HG02571 (cell line): Measurements from ENCODE around the gene RHBDD3.

Experiments used
- ATAC-seq: cut with Tn5 transposase; IDR thresholded peaks from one replicate; pipeline ENCODE4 v1.9.1; 2021; ENCODE audit warnings: mild to moderate bottlenecking, moderate library complexity; ENCODE audit not compliant: unreplicated experiment

Gene RHBDD3

DNA sequence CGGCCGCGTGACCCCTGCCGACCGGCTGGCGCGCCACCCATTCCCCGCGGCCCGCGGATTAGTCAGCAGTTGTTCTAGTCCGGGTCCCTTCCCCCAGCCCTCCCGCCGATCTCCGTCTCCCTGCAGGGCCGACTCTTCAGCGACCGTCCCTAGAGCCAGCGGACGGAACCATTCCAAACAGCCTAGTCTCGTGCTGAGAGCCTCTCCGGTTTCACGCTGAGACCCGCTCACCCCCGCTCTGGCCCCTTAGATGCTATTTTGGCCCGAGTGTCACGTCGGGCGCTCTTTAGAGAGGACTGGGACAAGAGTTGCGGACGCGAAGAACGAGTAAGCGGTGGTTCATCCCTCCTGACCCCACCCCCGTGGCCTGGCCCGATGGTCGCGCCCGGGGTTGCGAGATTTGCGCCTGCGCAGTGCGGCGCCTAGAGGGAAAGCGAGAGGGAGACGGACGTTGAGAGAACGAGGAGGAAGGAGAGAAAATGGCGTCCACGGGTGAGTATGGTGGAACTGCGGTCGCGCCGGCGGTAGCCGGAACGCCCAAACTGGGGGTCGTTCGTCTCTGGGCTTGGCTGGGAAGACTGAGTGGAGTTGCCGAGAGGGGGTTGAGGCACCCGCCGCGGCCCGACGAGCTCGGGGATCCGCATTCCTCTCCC lies at the start of gene RHBDD3, which contains the start of gene EWSR1:
Gene RHBDD3 (minus strand): TSS at position 124 of the 653 bp plus-strand sequence. CDS start 2,355 bp downstream, outside the sequence.
Gene EWSR1 (plus strand): TSS at position 411 of the 653 bp plus-strand sequence. CDS start 69 bp downstream, at position 480.
- ATAC-seq, result peak; percentile 73

DNA sequence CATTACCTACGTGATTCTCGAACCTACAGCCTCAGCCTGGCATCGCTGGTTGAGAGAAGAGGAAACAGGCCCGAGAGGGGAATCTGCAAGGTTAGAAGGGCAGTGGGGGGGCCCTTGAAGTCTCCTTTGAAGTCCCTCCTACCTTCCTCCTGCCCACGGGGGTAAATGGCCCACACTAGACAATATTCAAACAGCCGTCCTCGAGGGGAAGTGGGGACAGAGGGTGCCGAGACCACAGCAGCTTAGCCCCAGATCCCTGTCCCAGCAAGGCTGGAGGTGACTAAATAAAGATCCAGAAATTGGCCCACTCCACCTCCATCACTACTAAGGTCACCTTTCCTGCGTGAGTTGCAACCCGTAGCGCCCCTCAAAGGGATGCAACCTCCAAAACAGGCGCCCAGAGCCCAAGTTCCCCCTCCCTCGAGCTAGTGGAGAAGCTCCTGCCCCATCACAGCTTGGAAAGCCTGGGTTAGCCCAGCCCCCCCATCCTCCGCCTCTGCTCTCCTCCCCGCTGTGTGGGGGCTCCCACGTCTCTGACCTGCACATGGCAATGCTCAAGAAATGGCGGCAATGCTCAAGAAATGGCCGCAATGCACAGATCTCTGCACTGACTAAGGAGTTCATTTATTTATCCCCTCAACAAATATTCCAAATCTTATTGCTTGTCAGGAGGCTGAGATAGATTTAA lies 48.5 kb upstream of the RHBDD3 start:
- no peak for ATAC-seq

DNA sequence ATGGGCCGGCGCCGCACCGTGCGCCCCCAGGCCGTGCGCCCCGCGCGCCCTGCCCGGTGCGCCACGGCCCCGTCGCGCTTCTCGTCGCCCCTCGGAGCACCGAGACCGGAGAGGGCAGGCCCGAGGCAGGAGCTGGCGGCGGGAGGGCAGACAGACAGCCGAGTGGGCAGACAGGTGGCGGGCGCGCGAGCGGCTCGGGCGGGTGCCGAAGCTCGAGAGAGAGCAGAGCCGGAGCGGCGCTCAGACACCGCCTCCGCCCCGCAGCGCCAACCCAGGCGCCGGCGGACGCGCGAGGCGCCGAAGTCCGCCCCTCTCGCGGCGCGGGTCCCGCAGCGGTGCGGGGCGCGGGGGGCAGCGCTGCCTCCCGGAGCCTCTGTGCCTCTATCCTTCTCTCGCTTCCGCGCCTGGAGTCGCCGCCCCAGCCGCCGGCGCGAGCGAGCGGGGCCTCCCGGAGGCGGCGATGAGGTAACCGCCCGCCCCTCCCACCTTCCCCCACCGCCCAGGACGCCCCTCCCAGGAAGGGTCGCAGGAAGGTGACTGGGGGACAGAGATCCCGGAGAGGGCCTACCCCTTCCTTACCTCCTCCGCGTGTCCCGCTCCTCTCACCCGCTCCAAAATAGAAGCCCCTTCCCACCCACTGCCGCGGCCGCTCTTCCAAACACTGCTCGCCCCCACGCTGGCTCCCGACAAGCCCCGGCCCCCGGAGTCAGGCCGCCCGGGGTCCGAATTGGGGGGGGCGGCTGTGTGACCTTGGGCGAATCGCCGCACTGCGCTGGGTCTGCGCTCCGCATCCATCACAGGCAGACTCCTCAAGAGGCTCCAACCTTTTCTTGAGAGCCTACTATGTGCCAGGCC lies 47.7 kb upstream of the RHBDD3 start, which contains the start of gene RASL10A:
Gene RASL10A (minus strand): TSS at position 412 of the 855 bp plus-strand sequence. CDS start 451 bp downstream, outside the sequence.
- no peak for ATAC-seq

DNA sequence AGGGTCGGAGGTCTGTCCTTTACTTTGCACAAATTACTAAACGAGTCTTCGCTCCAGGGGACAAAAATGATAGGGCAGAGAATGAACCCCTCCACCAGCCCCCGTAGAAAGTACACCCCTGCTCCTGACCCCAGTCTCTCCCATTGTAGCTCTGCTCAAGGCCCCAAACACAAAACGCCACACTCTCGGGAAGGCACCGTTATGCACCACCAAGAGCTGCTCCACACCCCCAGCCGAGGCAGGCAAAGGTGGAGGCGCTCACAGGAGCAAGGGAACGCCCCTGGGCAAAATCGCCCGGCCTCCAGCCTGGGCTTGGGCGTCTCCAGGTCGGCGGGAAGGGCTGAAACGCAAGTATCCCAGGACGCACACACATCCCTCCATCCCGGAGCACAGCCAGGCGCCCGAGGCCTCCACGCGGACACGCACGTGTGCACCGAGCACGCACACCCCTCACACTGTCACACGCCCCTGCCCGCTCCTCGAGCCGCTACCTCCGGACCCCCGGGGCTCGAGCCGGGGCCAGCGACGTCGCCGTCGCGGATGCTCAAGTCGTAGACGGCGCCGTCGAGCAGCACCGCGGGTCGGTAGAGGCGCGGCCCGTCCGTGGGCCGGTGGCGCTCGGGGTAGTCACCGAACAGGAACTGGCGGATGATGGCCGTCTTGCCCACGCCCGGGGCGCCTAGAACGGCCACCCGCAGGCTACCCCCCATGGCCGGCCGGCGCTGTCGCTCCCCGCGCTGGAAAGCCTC lies 46.9 kb upstream of the RHBDD3 start:
- ATAC-seq, result no peak

DNA sequence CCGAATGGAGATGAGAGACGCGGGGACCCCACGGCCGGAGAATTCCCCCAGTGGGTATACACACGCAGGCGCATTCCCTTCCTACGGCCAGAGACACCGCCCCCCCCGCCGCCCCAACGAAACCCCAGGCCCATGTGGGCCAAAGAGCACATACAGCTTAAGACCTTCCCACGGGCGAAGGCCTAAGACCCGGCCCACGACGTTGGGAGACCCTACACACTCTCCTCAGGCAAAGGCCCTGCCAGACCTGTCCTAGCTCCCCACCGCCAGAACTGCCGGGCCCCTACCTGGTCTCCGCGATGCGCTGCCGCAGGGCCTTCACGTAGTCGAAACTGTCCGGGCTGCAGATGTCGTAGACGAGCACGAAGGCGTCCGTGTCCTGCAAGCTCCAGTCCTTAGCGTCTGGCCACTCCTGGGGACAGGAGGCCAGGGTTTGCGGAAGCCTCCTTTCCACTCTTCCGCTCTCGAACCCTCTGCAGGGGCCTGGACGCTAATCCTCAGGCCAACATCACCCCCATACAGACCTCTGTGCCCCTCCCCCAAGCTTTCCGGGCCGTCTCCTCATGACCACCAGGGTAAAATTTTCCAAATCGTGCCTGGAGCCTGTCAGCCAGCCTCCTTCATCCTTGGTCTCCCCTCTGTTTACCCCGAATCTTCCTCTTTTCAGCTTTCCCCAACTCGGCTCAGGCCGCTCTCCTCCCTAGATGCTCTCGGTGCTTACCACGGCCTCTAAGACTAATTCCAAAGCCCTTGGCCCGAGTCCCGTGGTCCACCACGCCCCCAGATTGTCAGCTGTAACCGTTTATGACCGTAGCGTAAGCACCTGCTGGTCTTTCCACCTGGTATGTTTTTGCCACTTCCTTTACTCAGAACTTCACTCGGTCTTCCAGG lies 46.0 kb upstream of the RHBDD3 start:
- no peak for ATAC-seq

DNA sequence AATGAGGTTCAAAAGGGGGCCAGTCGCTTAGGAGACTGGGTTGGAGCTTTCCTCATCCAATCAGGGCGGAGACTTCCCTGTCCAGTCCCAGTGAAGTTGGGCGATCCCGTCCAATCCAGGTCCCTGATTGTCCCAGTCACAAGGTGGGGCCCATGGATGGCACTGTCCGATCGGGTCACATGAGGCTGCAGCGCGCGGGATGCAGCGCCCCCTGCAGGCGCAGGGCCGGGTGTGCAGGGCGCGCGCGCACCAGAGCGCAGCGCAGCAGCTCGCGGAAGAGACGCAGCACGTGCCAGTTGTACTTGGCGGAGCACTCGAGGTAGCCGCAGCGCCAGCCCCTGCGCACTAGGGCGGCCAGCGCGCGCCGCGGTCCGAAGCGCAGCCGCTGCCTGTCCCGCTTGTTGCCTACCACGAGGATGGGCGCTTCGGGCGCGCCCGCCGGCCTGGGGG lies 45.4 kb upstream of the RHBDD3 start:
- ATAC-seq, result no peak

DNA sequence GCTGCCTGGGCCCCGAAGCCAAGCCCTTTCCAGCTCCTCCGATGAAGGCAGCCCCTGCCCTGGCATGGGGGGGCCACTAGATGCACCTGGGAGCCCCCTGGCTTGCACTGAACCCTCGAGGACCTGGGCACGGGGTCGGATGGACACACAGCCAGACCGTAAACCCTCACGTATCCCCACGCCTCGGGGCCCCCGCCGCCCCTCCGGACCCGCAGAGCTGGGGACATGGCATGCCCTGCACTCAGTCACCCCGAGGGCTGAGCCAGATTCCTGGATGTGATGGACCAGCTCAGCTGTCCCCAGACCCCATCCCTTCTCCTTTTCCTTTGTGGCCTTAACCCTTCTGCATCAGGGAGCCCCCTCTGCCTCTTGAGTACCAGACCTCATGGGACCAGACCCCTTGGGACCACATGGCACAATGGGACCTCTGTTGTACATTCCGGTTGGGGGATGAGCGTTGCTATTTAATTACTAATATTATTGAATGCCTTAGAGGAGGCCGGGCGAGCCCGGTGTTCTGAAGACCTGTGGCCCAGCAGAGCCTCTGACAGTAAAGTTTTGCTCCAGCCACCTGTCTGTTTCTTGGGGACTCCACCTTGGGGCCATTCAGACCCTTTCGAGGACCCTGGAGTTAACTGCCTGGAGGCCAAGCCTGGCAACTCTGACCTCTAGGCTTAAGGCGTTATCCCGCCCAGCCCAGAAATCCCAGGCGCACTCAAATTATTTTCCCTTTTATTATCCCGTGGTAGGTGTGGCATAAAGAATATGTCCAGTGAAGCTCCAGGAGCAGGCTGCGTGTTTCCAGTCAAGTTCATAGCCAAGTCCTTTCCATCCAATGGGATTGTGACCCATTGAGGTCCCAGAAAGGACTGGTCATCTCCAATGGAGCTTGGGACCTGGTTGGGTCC lies 44.7 kb upstream of the RHBDD3 start:
- no peak for ATAC-seq

DNA sequence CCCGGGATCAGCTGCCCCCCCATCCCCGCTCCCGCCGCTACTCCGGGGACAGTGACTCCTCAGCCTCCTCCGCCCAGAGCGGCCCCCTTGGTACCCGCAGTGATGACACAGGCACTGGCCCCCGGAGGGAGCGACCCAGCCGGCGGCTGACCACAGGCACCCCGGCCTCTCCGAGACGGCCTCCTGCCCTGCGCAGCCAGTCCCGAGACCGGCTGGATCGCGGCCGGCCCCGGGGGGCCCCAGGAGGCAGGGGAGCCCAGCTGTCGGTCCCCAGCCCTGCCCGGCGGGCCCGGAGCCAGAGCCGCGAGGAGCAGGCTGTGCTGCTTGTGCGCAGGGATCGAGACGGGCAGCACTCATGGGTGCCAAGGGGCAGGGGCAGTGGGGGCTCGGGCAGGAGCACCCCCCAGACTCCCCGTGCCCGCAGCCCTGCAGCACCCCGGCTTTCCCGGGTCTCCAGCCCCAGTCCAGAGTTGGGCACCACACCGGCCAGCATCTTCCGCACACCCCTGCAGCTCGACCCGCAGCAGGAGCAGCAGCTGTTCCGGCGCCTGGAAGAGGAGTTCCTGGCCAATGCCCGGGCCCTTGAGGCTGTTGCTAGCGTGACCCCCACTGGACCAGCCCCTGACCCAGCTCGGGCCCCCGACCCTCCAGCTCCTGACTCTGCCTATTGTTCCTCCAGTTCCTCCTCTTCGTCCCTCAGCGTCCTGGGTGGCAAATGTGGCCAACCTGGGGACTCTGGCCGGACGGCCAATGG lies 43.9 kb upstream of the RHBDD3 start:
- no peak for ATAC-seq

DNA sequence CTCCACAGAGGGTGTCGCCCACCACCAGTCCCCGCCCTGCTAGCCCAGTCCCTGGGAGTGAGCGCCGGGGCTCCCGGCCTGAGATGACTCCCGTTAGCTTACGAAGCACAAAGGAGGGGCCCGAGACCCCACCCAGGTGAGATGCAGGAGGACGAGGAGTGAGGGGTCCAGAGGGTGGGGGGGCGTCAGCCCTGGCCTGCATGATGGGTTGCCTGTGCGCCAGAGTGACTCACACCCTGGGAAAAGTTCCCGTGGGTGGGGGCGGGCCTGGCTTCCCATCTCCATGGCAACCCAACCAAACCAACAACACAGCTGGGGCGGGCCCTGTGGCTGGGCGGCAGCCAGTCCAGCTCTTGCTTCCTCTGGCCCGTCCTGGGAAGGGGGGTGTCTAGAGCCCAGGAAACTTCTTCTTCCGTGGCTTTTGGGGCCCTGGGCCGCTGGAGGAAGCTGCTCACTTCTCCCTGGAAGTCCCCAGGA lies 43.1 kb upstream of the RHBDD3 start:
- ATAC-seq, result no peak

DNA sequence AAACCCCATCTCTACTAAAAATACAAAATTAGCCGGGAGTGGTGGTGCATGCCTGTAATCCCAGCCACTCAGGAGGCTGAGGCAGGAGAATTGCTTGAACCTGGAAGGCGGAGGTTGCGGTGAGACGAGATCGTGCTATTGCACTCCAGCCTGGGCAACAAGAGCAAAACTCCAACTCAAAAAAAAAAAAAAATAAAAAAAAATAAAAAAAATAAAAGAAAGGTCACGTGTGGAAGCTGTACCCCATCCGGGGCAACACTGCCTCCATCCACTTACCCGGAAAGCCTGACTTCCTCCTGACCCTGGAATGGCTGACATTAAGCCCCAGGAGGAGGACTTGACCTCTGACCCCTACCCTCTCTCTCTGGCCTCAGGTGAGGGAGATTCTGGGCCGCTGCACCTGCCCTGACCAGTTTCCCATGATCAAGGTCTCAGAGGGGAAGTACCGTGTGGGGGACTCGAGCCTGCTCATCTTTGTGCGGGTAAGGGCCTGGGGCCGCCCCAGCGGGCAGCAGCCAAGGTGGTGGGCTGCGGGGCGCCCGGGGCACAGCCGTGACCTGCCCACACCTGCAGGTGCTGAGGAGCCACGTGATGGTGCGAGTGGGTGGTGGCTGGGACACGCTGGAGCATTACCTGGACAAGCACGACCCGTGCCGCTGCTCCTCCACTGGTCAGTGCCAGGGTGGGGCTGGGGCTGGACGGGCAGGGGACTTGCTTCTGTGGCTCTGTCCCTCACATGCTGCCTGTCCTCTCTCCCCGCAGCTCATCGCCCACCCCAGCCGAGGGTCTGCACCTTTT lies 42.5 kb upstream of the RHBDD3 start:
- no peak for ATAC-seq

DNA sequence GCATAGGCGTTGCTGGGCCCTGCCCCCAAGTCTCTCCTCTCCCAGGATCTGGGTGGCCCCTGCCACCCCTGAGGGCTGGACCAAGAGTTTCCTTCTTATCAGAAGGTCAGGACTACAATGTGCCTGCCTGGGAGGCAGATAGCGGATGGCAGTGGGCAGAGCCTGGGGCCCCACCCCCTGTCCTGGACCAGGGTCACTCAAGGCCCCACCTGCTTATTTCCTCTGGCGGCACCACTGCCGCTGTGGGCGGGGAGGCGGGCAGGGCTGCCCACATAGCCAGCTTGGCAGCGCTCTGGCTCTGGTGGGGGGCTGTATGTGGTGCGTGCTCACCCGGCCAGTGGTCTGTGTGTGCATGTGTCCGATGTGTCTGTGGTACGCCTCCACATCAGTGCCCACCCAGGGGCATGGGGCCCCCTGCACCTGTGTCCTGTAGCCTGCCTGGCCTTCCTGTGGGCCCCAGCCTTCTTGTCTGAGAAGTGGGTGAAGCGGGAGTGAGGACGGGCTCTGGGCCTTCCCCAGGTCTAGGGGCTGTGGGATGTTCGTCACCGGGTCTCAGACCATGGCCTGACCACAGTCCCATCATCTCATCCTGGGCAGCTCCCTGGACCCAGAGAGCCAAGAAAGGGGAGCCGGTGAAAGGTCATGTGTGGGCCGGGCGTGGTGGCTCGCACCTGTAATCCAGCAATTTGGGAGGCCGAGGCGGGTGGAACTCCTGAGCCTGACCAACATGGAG lies 41.7 kb upstream of the RHBDD3 start:
- no peak for ATAC-seq

DNA sequence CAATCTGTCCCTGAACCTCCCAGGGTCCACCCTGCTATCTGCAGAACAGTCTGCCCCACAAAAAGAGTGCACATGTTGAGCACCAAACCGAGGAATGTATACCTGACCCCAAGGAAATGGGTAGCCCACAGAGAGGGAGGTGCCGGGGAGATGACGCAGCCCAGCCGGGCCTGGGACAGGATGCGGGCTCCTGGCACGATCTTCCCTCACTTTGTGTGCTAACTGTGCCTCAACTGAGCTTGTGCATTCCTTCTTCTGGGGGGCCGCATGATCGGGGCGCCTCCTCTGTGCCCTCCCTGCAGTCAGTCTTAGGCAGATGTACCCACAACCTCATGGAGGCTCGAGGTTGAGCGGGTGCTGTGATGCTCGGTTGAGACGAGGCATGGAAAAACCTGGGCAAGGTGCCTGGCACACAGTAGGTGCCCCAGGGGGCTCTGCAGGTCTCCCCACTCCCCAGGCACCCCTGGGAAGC lies 41.0 kb upstream of the RHBDD3 start:
- ATAC-seq, result no peak

DNA sequence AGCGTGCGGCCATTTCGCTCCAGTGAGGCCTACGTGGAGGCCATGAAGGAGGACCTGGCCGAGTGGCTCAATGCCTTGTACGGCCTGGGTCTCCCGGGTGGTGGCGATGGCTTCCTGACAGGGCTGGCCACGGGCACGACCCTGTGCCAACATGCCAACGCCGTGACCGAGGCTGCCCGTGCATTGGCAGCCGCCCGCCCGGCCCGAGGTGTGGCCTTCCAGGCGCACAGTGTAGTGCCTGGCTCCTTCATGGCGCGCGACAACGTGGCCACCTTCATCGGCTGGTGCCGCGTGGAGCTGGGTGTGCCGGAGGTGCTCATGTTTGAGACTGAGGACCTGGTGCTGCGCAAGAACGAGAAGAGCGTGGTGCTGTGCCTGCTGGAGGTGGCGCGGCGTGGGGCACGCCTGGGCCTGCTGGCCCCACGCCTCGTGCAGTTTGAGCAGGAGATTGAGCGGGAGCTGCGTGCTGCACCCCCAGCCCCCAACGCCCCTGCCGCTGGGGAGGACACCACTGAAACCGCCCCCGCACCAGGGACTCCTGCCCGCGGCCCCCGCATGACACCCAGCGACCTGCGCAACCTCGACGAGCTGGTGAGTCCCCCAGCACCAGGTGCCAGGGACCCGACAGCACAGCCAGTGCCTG lies 40.5 kb upstream of the RHBDD3 start:
- no peak for ATAC-seq

DNA sequence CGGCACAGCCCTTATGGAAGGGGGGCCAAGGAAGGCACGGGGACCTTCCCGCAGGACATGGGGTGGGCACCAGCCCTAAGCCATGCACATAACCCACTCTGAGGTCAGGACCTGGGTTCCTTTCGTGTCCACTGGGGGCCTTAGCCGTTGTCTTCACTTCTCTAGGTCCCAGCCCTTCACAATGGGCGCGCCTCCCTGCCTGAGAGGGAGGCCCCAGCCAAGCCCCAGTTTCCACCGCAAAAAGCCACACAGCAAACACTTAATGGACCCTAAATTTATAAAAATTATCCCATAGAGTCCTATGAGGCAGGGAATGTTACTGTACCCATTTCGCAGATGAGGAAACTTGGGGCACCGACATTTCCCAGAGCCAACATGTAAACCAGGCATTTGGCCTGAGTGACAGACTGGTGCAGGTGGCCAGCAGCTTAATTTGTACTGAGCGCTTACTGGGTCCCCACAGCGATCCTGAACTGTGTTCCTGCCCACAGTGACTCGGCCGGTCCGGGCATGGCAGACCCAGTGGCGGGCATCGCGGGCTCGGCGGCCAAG lies 39.9 kb upstream of the RHBDD3 start:
- no peak for ATAC-seq

DNA sequence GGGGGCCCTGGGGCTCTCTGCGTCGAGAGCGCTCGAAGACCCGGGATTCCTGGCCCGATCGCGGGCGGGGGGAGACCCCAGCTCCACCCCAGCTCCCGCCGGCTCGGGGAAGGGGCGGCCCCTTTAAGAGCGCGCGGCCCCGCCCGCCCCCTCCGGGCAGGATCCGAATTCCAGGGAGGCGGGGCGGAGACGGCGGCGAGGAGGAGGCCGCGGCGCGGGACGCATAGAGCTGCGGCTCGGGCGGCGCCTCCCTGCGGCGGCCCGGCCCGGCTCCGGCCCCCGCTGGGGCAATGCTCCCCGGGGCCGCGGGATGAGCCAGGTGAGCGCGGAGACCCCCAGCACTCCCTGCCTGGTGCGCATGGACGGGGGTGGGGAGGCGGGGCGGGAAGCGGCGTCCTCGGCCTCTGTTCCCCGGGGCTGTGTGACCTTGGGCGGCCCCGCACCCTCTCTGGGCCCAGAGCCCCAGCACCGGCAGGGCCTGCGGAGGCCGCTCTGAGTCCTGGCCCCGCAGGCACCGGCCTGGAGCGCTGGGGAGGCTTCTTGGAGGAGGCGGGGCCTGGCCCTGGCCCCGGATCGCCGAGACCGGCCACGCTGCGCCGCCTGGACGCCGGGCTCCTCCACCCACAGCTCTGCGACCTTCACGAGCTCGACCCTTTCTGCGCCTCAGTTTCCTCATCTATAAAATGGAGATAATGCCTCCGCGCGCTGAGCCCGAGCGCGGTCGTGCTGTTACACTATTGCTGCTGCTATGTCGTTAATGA lies 39.2 kb upstream of the RHBDD3 start:
- no peak for ATAC-seq
